GM12865 (cell line): ENCODE measurements around the gene QSOX2.

Source experiments
- DNase-seq: peaks from one replicate; pipeline ENCODE4 v3.0.0; 2010; ENCODE audit warnings: low read depth
- H3K4me3 ChIP-seq: 2 replicates; pipeline ENCODE4 v1.5.1; 2011; ENCODE audit warnings: mild to moderate bottlenecking, low read depth, low read length, control low read depth
- CTCF ChIP-seq: IDR thresholded peaks from 2 replicates; pipeline ENCODE4 v1.5.1; 2011; ENCODE audit warnings: low read length, control low read depth, low read depth, inconsistent platforms; ENCODE audit not compliant: insufficient read depth; ENCODE audit errors: missing control alignments

The QSOX2 gene

GRCh38 chr9:136209786-136210185, 35.8 kb downstream of the QSOX2 start:
- TF ChIP-seq CTCF: no peak
- DNase-seq: no peak
- H3K4me3 ChIP-seq: no peak overlapping the region

GRCh38 chr9:136209232-136209631, 36.4 kb downstream of the QSOX2 start:
- TF ChIP-seq CTCF: no peak
- H3K4me3 ChIP-seq: no peak overlapping the region
- no peak for DNase-seq

- TF ChIP-seq CTCF: no peak
- no peak for DNase-seq
These were observed 36.9 kb downstream of the QSOX2 start for GRCh38 chr9:136208675-136209074.

GRCh38 chr9:136207616-136208015, 38.0 kb downstream of the QSOX2 start:
- no peak for DNase-seq
- TF ChIP-seq CTCF: no peak
- H3K4me3 ChIP-seq: no peak overlapping the region

More at GRCh38 chr9:136208675-136209074, 36.9 kb downstream of the QSOX2 start:
- H3K4me3 ChIP-seq: no peak overlapping the region

GRCh38 chr9:136206602-136207275, 38.9 kb downstream of the QSOX2 start:
- TF ChIP-seq CTCF: no peak

GRCh38 chr9:136205707-136205992, 40.0 kb downstream of the QSOX2 start:
- no peak for TF ChIP-seq CTCF
- H3K4me3 ChIP-seq: no peak overlapping the region
- DNase-seq: no peak

More at GRCh38 chr9:136206602-136207275, 38.9 kb downstream of the QSOX2 start:
- no peak overlapping the region for H3K4me3 ChIP-seq
- DNase-seq: no peak
